ENCODE results near the gene ZMYM2.
"Not testable (repeated sequence)": the region's sequence is repeated elsewhere in the genome, so short reads cannot be mapped to it uniquely, and the experiment has no call there.

ZMYM2 gene

DNA sequence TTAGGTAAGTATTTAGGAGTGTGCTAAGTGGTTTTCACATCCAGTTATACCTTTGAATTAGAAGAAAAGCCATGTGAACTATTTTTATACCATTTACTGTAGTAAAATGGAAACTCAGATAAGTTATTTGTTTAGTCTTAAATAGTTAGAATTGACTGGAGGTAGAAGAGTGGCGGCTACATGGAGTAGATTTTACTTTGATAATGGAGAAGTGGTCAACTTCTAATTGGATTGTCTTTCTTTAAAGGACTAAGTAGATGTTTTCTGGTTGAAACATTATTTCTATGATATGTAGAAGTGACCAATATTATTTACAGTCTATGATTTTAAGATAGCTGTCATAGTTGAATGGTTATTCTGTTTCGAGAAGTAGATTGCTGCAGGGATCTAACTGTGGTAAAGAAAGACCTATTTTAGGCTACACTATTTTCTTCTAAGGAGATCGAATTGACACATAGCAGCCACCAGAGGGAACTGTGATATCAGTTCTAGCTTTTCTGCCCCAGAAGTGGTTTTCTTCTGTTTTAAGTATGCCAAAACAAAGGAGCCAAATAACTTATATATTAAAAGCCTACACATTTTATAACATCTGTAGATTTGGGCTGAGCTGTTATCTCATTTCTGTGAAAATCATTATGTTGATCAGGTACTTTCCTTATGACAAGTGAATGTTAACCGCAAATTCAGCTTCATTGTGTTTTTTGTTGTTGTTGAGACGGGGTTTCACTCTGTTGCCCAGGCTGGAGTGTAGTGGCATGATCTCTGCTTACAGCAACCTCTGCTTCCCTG lies 26.1 kb downstream of the ZMYM2 start:
- DNase-seq = no peak

DNA sequence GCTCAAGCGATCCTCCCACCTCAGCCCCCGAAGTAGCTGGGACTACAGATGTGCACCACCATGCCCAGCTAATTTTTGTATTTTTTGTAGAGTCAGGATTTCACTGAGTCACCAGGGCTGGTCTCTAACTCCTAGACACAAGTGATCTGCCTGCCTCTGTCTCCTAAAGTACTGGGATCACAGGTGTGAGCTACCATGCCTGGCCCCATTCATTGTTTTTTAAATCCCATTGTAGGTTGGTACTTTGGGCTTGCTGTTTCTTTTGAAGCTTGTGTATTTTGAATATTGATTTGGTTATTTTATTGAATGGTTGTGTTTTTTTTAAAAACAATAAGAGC lies 26.7 kb downstream of the ZMYM2 start:
- no peak for DNase-seq

DNA sequence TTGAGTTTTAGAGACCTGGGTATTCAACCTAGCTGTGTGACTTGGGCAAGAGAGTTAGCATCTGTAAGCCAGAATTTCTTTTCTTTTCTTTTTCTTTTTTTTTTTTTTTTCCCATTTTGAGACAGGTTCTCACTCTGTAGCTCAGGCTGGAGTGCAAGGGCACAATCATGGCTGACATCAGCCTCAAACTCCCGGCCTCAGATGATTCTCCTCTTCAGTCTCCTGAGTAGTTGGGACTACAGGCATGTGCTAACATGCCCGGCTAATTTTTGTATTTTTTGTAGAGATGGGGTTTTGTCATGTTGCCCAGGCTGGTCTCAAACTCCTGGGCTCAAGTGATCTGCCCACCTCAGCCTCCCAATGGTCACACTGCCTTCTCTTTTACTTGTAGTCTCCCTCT lies 33.0 kb downstream of the ZMYM2 start:
- no peak for DNase-seq

DNA sequence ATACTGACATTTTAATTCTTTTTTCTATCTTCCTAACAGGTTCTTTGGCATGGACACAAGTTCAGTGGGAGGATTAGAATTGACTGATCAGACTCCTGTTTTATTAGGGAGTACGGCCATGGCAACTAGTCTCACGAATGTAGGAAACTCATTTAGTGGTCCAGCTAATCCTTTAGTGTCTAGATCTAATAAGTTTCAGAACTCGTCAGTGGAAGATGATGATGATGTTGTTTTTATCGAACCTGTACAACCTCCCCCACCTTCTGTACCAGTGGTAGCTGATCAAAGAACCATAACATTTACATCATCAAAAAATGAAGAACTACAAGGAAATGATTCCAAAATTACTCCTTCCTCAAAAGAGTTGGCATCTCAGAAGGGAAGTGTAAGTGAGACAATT lies 34.5 kb downstream of the ZMYM2 start:
- DNase-seq = no peak

DNA sequence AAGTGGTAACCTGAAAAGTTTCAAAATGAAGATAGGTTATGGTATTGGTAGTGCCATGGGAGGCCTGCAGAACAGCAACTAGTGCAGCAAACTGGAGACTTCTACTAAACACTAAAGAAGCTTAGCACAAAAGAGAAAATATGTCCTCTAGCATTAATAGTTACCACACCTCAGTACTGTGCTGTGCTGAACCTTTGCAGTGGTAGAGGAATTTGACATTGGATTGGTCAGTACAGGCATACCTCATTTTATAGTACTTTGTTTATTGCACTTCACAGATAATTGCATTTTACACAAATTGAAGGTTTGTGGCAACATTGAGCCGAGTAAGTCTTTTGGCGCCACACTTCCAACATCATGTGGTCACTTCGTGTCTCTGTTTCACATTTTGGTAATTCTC lies 40.4 kb downstream of the ZMYM2 start:
- DNase-seq = no peak

DNA sequence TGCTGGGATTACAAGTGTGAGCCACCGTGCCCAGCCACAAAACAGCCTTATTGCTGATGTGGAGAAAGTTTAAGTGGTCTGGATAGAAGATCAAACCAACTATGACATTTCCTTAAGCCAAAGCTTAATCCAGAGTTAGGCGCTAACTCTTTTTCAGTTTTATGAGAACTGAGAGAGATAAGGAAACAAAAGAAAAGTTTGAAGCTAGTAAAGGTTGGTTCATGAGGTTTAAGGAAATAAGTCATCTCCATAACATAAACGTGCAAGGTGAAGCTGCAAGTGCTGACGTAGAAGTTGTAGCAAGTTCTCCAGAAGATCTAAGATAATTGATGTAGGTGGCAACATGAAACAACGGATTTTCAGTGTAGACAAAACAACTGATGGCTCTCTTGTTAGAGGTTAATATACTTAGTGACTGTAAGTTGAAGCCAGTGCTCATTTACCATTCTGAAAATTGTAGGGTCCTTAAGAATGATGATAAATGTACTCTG lies 41.6 kb downstream of the ZMYM2 start:
- DNase-seq = no peak

DNA sequence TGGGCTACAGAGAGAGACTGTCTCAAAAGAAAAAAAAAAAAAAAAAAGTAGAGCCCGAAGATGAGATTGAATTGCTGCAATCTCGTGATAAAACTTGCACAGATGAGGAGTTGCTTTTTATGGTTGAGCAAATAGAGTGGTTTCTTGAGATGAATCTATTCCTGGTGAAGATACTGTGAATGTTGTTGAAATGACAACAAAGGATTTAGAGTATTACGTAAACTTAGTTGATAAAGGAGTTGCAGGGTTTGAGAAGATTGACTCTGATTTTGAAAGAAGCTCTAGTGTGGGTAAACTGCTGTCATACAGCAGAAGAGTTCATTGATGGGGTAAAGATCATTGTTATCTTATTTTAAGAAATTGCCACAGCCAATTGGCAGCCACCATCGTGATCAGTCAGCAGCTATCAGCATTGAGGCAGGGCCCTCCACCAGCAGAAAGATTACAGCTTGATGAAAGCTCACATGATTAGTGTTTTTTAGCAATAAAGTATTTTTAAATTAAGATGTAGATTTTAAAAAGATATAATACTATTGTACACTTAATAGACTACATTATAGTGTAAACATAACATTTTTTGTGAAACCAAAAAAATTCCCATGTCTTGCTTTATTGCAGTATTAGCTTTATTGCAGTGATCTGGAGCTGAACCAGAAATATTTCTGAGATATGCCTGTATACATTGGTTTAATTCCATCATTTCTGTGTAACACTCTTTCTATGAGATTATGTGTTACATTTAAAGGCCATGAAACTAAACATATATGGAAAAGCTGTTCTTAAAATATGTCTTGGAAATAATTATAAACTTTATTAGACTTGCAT lies 43.1 kb downstream of the ZMYM2 start:
- no peak for DNase-seq

DNA sequence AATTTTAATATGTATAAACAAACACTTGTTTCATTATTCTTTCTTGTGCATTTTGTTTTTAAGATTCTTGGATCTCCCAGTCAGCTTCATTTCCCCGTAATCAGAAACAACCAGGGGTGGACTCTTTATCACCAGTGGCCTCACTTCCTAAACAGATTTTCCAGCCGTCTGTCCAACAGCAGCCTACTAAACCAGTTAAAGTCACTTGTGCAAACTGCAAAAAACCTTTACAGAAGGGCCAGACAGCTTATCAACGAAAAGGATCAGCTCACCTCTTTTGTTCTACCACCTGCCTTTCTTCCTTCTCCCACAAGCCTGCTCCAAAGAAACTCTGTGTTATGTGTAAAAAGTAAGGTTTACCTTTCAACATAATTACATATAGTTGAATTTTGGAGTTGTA lies 44.3 kb downstream of the ZMYM2 start:
- no peak for DNase-seq

DNA sequence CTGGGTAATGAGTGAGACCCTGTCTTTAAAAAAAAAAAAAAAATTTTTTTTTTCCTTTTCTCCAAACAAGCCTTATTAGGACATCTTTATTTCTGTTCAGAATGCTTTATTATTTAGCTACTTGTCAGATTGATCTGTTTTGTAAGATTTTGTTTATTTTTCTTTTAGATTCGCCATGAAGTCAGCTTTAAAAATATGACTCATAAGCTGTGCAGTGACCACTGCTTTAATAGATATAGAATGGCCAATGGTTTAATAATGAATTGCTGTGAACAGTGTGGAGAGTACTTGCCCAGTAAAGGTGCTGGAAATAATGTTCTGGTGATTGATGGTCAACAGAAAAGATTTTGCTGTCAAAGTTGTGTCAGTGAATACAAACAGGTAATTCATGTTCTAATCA lies 47.7 kb downstream of the ZMYM2 start:
- DNase-seq = no peak

DNA sequence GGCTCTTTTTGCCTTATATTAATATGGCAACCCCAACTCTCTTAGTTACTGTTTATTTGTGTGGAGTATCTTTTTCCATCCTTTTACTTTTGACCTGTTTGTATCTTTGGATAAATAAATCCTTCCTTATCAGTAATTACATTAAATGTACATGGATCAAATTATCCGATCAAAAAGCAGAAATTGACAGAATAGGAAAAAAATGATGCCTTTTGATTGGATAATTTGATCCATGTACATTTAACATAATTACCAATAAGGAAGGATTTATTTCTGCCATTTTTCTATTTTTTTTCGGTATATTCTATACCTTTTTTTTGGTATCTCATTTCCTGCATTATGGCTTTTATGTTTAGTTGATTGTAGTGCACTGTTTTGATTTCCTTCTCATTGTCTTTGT lies 57.2 kb downstream of the ZMYM2 start:
- no peak for DNase-seq

DNA sequence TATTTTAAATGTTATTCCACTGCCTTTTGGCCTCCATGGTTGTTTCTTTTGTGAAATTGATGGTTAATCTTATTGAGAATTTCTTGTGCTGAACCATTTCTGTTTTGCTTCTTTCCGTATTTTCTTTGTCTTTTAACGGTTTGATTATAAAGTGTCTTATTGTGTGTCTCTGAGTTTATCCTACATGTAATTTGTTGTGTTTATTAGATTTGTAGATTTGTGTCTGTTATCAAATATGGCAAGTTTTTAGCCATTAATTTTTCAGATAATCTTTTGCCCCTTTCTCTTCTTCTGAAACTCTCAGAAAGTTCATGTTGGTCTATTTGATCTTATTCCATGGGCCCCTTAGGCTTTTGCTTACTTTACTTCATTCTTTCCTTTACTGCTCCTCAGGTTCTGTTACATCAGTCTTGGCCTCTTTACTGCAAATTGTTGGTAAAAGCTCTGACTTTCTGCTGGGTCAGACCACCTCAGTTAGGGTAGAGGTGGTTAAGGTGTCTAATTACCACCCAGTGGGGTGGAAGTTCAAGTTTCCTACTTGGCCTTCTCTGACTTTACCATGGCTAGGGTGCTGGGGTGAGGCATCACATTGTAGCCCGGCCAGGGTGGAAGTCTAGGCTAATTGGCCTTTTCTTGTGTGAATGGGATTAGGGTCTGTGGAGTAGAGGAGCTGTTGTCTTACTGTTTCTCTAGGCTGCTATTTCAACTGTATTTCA lies 58.3 kb downstream of the ZMYM2 start:
- no peak for DNase-seq

DNA sequence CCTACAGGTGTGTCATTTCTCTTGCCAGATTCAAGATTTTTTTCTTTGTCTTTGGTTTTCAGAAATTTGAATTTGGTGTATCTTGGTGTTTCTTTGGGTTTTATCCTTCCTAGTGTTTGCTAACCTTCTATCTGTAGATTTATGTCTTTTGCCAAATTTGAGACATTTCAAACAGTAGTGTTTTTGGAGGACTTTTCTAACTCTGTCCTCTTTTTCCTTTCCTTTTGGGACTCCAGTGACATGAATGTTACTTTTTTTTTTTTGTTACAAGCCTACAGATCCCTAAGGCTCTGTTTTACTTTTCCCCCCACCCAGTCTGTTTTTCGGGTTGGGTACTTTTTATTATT lies 58.8 kb downstream of the ZMYM2 start:
- DNase-seq = no peak

DNA sequence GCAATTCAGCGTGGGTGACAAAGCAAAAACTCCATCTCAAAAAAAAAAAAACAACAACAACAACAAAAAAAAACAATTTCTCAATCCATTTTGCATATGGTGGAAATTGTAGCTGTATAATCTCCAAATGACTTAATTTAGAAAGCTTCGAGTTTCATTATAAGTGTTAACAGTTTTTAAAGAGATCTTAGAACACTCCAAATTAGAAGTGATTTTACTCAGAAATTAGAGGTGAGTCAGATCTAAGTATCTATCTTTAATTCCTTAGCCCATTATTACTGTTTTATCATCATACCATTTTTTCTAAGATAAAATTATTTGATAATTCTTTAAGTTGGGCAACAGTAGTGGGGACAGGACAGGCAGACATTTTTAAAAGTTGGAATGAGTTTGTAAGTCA lies 60.5 kb downstream of the ZMYM2 start:
- DNase-seq = no peak

DNA sequence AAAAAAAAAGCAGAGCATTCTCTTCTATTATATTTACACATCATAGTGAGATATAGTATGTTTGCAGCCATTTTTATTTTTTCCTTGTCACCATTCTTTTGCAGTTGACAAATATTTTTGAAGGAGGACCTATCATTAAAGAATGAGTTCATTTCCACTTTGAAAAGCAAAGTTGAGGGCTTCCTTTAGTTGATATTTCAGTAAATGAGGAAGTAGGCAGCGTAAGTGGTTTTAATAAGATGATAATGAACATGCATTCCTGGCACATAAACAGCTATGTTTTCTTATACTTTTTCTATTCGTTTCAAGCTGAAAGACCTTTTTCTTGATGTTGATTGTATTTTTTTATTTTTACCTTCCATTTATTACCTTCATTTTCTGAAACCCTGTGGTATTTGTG lies 66.2 kb downstream of the ZMYM2 start:
- no peak for DNase-seq

DNA sequence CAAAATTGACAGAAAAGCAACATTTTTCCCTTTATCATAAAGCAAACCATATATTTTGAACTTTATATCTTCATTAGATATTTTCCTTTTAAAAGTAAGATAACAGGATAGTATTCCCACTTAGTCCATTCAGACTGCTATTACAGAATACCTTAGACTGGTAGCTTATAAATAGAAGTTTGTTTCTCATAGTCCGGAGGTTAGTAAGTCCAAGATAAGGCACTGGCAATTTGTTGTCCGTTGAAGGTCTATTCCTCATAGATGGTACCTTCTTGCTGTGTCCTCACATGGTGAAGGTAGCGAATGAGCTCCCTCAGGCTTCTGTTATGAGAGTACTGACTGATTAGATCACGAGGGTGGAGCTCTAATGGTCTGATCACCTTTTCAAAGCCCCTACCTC lies 70.4 kb downstream of the ZMYM2 start:
- no peak for DNase-seq

DNA sequence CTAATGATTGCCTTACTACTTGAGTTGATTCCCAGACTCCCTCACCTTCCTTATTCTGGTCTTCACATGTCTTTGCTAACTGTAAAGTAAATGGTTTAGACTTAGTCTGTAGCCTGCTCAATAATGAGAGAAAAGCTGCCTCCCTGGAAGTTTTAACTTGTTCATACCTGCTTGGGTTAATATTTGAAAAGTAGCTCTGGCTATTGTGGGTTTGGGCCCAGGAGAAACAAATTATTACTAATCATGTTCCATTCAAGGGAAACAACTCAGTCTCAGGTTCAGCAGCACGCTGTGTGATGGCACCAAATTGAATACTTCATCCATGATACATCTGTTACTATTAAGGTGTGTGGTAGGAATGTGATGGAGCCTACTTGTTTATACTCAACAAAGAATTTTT lies 75.0 kb downstream of the ZMYM2 start:
- DNase-seq = no peak

DNA sequence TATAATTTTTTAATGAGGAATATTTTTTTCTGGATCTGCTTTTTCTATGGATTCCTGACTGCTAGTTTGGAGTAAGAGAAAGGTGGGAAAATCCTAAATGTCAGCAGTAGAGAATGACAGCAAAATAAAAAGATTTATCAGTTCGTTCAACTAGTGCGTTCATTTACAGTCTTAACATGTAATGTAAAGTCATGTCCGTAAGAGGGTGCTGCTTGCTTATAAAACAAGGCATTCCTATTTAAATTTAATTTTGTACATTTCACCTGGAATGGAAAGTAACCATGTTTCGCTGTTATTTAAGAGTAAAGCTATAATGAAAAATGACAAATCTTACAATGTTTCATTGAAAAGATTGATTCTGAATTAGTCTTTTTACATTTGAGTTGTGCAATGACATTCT lies 76.6 kb downstream of the ZMYM2 start:
- DNase-seq = no peak

DNA sequence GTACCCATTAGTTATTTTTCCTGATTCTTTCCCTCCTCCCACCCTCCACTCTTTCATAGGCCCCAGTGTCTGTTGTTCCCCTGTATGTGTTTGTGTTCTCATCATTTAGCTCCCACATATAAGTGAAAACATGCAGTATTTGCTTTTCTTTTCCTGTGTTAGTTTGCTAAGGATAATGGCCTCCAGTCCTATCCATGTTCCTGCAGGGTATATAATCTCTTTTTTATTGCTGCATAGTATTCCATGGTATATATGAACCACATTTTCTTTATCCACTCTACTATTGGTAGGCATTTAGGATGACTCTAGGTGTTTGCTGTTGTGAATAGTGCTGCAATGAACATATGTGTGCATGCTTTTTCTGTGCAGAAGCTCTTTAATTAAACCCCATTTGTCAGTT lies 79.4 kb downstream of the ZMYM2 start:
- no peak for DNase-seq

DNA sequence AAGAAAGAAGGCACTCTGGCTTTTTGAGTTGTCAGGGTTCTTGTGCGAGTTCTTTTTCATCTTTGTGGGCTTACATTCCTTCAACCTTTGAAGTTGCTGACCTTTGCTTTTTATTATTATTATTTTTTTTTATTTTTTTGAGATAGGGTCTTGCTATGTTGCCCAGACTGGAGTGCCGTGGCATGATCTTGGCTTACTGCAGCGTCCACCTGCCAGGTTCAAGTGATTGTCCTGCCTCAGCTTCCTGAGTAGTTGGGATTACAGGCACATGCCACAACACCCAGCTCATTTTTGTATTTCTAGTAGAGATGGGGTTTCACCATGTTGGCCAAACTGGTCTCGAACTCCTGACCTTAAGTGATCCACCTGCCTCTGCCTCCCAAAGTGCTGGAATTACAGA lies 84.1 kb downstream of the ZMYM2 start:
- not testable (repeated sequence) for DNase-seq

DNA sequence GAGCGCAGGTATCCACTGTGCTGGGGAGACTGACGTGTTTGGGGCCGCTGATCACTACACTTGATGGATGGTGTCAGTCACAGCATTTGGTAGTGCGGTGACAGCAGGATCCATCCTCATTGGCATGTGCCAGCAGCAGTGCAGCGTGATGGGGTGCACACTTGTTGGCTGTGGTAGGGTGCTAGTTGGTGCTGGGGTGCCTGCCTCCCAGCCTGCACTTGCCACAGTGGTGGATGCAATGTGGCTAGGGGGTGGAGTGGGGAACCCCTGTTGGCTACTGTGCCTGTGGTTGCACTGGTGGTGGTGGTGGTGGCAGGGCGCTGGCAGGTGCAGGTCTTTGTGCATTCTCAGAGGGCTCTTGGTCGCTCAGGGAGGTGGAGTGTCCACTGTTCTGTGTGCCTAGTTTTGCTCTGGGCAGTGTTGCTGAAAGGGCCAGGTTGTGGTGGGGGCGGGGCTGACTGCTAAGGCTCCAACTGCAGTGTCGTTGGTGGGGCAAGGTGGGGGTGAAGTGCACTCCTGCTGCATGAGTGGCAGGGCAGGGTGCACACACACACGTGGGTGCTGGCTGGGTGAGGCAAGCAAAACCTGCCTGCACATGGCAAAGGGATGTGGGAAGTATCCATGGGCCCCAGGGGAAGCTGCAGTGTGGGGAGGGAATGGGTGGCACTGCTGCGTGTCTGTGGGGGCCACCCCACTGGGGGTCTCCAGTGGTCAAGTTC lies 84.8 kb downstream of the ZMYM2 start:
- DNase-seq = no peak

DNA sequence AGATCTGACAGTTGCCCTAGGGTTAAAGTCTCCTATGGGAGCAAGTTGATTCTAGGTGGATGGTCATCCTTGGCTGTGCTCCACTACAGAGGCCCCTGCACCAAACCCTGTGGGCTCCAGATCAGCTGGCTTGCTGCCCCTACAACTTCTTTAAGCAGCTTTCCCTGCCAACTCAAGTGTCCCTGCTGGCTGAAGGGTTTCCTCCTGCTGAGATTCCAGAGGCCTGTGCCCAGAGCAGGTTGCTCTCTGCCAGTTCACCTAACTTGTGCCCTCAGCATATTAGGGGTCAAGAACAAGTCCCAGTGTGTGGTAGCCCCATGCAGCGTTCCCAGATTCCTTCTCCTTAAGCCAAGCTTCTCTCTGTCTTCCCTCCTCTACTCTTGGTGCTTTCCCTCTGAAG lies 85.6 kb downstream of the ZMYM2 start:
- DNase-seq = no peak

DNA sequence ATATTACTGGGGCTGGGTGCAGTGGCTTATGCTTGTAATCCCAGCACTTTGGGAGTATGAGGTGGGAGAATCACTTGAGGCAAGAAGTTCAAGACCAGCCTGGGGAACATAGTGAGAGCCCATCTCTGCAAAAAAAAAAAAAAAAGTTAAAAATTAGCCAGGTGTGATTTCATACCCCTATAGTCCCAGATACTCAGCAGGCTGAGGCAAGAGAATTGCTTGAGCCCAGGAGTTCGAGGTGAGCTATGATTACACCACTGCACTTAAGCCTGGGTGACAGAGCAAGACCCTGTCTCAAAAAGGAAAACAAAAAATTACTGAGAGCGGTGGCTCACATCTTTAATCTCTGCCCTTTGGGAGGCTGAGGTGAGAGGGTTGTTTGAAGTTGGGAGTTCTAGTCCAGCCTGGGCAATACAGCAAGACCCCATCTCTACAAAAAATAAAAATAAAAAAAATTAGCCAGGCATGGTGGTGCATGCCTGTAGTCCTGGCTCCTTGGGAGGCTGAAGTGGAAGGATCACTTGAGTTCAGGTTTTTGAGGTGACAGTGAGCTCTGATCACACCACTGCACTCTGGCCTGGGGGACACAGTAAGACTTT lies 87.5 kb downstream of the ZMYM2 start:
- no peak for DNase-seq
